ENCODE data around the gene CFAP57.

CFAP57 gene

GRCh38 chr1:43299101-43299500 lies 127.0 kb downstream of the CFAP57 start:
- TF ChIP-seq FOXM1 (IDR thresholded peaks at IDR 0.05; ENCODE audit: borderline replicate concordance) (no peak), L3MBTL2 (conservative IDR thresholded peaks at IDR 0.05) (no peak), SUZ12 (IDR thresholded peaks at IDR 0.05) (no peak), NFRKB (IDR thresholded peaks at IDR 0.05) (no peak), HDGF (IDR thresholded peaks at IDR 0.05; ENCODE audit: borderline replicate concordance) (no peak), ARNT (IDR thresholded peaks at IDR 0.05) (no peak)
- DNase-seq (ENCODE audit: extremely low spot score) = no peak
- ChIA-PET CTCF (interaction anchor here (0.6 kb wide), 1 partner anchor 72 kb away, joined by 3 read pairs; no protein-coding TSS in a partner anchor), POLR2A (no interaction called here)

- ChIA-PET CTCF (no interaction called here), POLR2A (no interaction called here)
- TF ChIP-seq PKNOX1 (IDR thresholded peaks at IDR 0.05) = no peak
- no peak for TF ChIP-seq TARDBP (IDR thresholded peaks at IDR 0.05)
- no peak for TF ChIP-seq ZNF384 (IDR thresholded peaks at IDR 0.05)
- no peak for TF ChIP-seq SUZ12 (IDR thresholded peaks at IDR 0.05)
- no peak for DNase-seq (ENCODE audit: extremely low spot score)
Observed at GRCh38 chr1:43300378-43301094, 128.4 kb downstream of the CFAP57 start, which contains the start of gene TIE1. Gene TIE1, plus strand, starts transcription at chr1:43300982. Its CDS starts 90 bp downstream, at chr1:43301072.

GRCh38 chr1:43302201-43302600 lies 130.1 kb downstream of the CFAP57 start:
- TF ChIP-seq SP1 (IDR thresholded peaks at IDR 0.05) (no peak), ELF4 (IDR thresholded peaks at IDR 0.05) (no peak), CTBP1 (IDR thresholded peaks at IDR 0.05; ENCODE audit: borderline replicate concordance) (no peak), HDGF (IDR thresholded peaks at IDR 0.05; ENCODE audit: borderline replicate concordance) (no peak), ARNT (IDR thresholded peaks at IDR 0.05) (no peak), SUZ12 (IDR thresholded peaks at IDR 0.05) (no peak), BHLHE40 (IDR thresholded peaks at IDR 0.05; ENCODE audit: borderline replicate concordance) (no peak)
- CTCF ChIA-PET = no interaction called here
- POLR2A ChIA-PET = no interaction called here
- no peak for DNase-seq (ENCODE audit: extremely low spot score)

GRCh38 chr1:43302721-43303470 lies 130.8 kb downstream of the CFAP57 start:
- DNase-seq (ENCODE audit: extremely low spot score) = no peak
- POLR2A ChIA-PET = no interaction called here
- CTCF ChIA-PET = no interaction called here
- no peak for TF ChIP-seq FOXM1 (IDR thresholded peaks at IDR 0.05; ENCODE audit: borderline replicate concordance)
- TF ChIP-seq CTBP1 (IDR thresholded peaks at IDR 0.05; ENCODE audit: borderline replicate concordance) = no peak
- no peak for TF ChIP-seq BHLHE40 (IDR thresholded peaks at IDR 0.05; ENCODE audit: borderline replicate concordance)
- no peak for TF ChIP-seq PKNOX1 (IDR thresholded peaks at IDR 0.05)
- no peak for TF ChIP-seq TARDBP (IDR thresholded peaks at IDR 0.05)
- TF ChIP-seq HDGF (IDR thresholded peaks at IDR 0.05; ENCODE audit: borderline replicate concordance) = no peak
- TF ChIP-seq LEF1 (IDR thresholded peaks at IDR 0.05; ENCODE audit: borderline replicate concordance) = no peak
- no peak for TF ChIP-seq ZNF384 (IDR thresholded peaks at IDR 0.05)

GRCh38 chr1:43303471-43304313 lies 131.6 kb downstream of the CFAP57 start:
- CTCF ChIA-PET = no interaction called here
- no peak for DNase-seq (ENCODE audit: extremely low spot score)
- TF ChIP-seq ZNF384 (IDR thresholded peaks at IDR 0.05) (no peak), FOXA1 (IDR thresholded peaks at IDR 0.05) (no peak), TARDBP (IDR thresholded peaks at IDR 0.05) (no peak), SP1 (IDR thresholded peaks at IDR 0.05) (no peak), FOXM1 (IDR thresholded peaks at IDR 0.05; ENCODE audit: borderline replicate concordance) (no peak), PKNOX1 (IDR thresholded peaks at IDR 0.05) (no peak), HDGF (IDR thresholded peaks at IDR 0.05; ENCODE audit: borderline replicate concordance) (no peak), CTBP1 (IDR thresholded peaks at IDR 0.05; ENCODE audit: borderline replicate concordance) (no peak), SUZ12 (IDR thresholded peaks at IDR 0.05) (no peak), NFRKB (IDR thresholded peaks at IDR 0.05) (no peak), BHLHE40 (IDR thresholded peaks at IDR 0.05; ENCODE audit: borderline replicate concordance) (no peak), LEF1 (IDR thresholded peaks at IDR 0.05; ENCODE audit: borderline replicate concordance) (no peak), L3MBTL2 (conservative IDR thresholded peaks at IDR 0.05) (no peak), ARNT (IDR thresholded peaks at IDR 0.05) (no peak), ELF4 (IDR thresholded peaks at IDR 0.05) (no peak), FOXK2 (IDR thresholded peaks at IDR 0.05) (no peak)
- POLR2A ChIA-PET = no interaction called here
